HFFc6 (cell line): ENCODE data around the gene CRYBA1. TPM values are rescaled to one million over a fixed set of nuclear protein-coding genes. Genes with fewer than 3 reads are reported as not detected.
"Not testable (repeated sequence)": the region's sequence is repeated elsewhere in the genome, so short reads cannot be mapped to it uniquely, and the experiment has no call there.

Source experiments
- DNase-seq: peaks from one replicate; pipeline ENCODE4 v3.0.0-alpha.2; 2018
- H3K27ac Mint-ChIP-seq: 2 replicates; pipeline ENCODE4 v1.8.0; 2020; ENCODE audit warnings: mild to moderate bottlenecking, mixed read lengths
- H3K27me3 Mint-ChIP-seq: 2 replicates; pipeline ENCODE4 v1.8.0; 2021; ENCODE audit warnings: mild to moderate bottlenecking, moderate library complexity, mixed read lengths; ENCODE audit not compliant: insufficient read depth
- H3K36me3 Mint-ChIP-seq: 2 replicates; pipeline ENCODE4 v1.8.0; 2021; ENCODE audit warnings: low read depth, mixed read lengths
- H3K4me1 Mint-ChIP-seq: 2 replicates; pipeline ENCODE4 v1.8.0; 2020; ENCODE audit warnings: low read depth, mixed read lengths
- H3K4me3 Mint-ChIP-seq: 2 replicates; pipeline ENCODE4 v1.8.0; 2020; ENCODE audit warnings: mild to moderate bottlenecking, moderate library complexity, mixed read lengths
- H3K9me3 Mint-ChIP-seq: 2 replicates; pipeline ENCODE4 v1.8.0; 2020; ENCODE audit warnings: mild to moderate bottlenecking, mixed read lengths
- total RNA-seq, 6 experiments: library from RNA; stranded (reverse); fragmentation: NEBNext Ultra II Directional; extraction: Animal tissue kit (Norgen Biotek cat#: 25700); gene quantifications; 2 replicates in 1 of 6; 3 replicates in 5 of 6; pipeline ENCODE4 v1.2.3, GENCODE V29; 2021
- TF ChIP-seq, protein P1 (sequence below): fragments of 200-600 bp; sonication (generic); IDR thresholded peaks from 2 replicates; pipeline ENCODE4 v1.5.0; 2021; ENCODE audit warnings: antibody characterized with exemption, mild to moderate bottlenecking

CRYBA1 gene
- total RNA-seq, 6 experiments from 2014 or later, result 0.46 TPM; not detected in 5

- Mint-ChIP-seq H3K36me3 (no peaks in the 10 kb centered on the region), H3K27me3 (peaks cover 4% of the 10 kb centered on the region; the same call in 1 of the 2 replicates), H3K9me3 (no peaks in the 10 kb centered on the region), H3K4me1 (peaks cover 46% of the 10 kb centered on the region), H3K4me3 (no peak overlapping the region), H3K27ac (no peak overlapping the region)
- TF ChIP-seq, protein P1, sequence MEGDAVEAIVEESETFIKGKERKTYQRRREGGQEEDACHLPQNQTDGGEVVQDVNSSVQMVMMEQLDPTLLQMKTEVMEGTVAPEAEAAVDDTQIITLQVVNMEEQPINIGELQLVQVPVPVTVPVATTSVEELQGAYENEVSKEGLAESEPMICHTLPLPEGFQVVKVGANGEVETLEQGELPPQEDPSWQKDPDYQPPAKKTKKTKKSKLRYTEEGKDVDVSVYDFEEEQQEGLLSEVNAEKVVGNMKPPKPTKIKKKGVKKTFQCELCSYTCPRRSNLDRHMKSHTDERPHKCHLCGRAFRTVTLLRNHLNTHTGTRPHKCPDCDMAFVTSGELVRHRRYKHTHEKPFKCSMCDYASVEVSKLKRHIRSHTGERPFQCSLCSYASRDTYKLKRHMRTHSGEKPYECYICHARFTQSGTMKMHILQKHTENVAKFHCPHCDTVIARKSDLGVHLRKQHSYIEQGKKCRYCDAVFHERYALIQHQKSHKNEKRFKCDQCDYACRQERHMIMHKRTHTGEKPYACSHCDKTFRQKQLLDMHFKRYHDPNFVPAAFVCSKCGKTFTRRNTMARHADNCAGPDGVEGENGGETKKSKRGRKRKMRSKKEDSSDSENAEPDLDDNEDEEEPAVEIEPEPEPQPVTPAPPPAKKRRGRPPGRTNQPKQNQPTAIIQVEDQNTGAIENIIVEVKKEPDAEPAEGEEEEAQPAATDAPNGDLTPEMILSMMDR, result no peak
- no peak for DNase-seq
Measured at GRCh38 chr17:29215717-29216116, 30.9 kb upstream of the CRYBA1 start.

DNA sequence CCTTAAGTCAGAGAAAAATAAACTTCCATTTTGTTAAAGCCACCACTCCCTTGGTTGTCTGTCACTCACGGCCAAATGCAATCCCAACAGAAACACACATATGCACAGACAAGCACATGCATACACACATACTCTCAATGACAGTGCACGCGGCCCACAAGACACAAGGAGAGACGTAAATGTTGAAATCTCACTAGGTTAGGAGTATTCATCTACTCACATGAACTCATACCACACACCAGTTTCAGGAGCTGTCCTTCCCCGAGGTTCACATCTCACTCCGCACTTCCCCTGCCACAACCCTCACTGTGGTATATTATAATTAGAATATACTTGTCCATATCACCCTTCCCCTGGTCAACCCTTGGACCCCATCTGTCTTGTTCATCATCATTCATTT is 30.5 kb upstream of the CRYBA1 start:
- TF ChIP-seq, protein P1, result no peak
- Mint-ChIP-seq H3K36me3 (no peaks in the 10 kb centered on the region), H3K27me3 (peaks cover 4% of the 10 kb centered on the region; the same call in 1 of the 2 replicates), H3K4me1 (peaks cover 46% of the 10 kb centered on the region), H3K27ac (no peak overlapping the region), H3K4me3 (no peak overlapping the region), H3K9me3 (no peaks in the 10 kb centered on the region)
- no peak for DNase-seq

GRCh38 chr17:29216856-29217255 is 29.8 kb upstream of the CRYBA1 start:
- Mint-ChIP-seq H3K27me3 (peaks cover 4% of the 10 kb centered on the region; the same call in 1 of the 2 replicates), H3K4me1 (peaks cover 46% of the 10 kb centered on the region), H3K27ac (no peak overlapping the region), H3K36me3 (no peaks in the 10 kb centered on the region), H3K4me3 (no peak overlapping the region), H3K9me3 (no peaks in the 10 kb centered on the region)
- TF ChIP-seq, protein P1, result no peak
- no peak for DNase-seq

GRCh38 chr17:29219378-29220047 is 27.1 kb upstream of the CRYBA1 start:
- H3K4me1 Mint-ChIP-seq, result peaks cover 35% of the 10 kb centered on the region
- peaks cover 4% of the 10 kb centered on the region; the same call in 1 of the 2 replicates for H3K27me3 Mint-ChIP-seq
- no peaks in the 10 kb centered on the region for H3K36me3 Mint-ChIP-seq
- TF ChIP-seq, protein P1, result peak; percentile 99
- H3K9me3 Mint-ChIP-seq, result no peaks in the 10 kb centered on the region
- peak; percentile 81 for DNase-seq
- no peak overlapping the region for H3K4me3 Mint-ChIP-seq
- H3K27ac Mint-ChIP-seq, result no peak overlapping the region

GRCh38 chr17:29221338-29221737 is 25.3 kb upstream of the CRYBA1 start:
- H3K9me3 Mint-ChIP-seq, H3K27ac Mint-ChIP-seq, DNase-seq, H3K36me3 Mint-ChIP-seq, H3K27me3 Mint-ChIP-seq, H3K4me3 Mint-ChIP-seq: not testable (repeated sequence)
- H3K4me1 Mint-ChIP-seq, result peaks cover 37% of the 10 kb centered on the region

DNA sequence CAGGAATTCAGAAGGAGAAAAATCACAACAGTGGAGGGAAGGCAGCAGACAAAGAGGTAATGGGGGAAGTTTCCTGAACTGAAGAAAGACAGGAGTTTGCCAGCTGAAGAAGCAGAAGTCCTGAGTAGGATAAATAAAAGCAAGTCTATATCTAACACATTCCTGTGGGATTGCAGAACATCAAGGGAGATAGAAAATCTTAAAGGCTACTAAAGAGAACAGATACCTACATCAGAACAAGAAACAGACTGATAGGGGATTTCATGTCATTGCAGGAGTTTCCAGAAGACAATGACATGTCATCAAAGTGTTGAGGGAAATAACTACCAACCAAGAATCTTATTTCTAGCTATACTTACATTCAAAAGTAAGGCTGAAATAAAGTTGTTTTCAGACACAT is 21.3 kb upstream of the CRYBA1 start:
- peaks cover 1% of the 10 kb centered on the region; the same call in 1 of the 2 replicates for H3K27me3 Mint-ChIP-seq
- H3K27ac Mint-ChIP-seq, result no peak overlapping the region; the same call in 1 of the 2 replicates
- DNase-seq, result no peak
- H3K4me3 Mint-ChIP-seq, result no peak overlapping the region
- no peaks in the 10 kb centered on the region for H3K9me3 Mint-ChIP-seq
- H3K36me3 Mint-ChIP-seq, result no peaks in the 10 kb centered on the region
- TF ChIP-seq, protein P1, result no peak
- H3K4me1 Mint-ChIP-seq, result peaks cover 13% of the 10 kb centered on the region
